Measurements from ENCODE around the gene WDR11.

The WDR11 gene

DNA sequence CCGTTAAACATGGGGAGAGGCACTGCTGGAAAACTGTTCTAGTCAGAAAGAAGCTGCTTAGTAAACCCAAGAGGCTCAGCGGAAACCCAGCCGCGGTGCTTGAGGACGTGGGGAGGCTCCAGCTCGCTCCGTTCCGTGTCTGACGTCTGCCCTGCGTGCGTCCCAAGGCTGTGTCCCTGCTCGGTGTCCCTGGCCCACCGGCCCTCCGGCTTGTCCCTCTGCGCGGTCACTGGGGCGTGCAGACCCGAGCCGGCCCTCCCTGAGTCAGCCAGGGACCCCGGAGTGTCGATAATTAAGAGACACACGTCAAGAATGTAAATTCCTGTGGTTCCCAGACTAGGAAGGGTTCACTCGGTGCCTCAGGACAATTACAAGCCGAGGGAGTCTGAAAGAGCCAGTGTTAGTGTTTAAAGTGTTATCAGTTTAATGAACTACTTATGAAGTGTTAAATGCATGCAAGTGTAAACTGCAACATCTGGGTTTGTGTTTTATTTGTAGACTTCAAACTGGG lies 98.9 kb downstream of the WDR11 start:
- Histone ChIP-seq H3K27me3 (ENCODE audit: control insufficient read depth in 5 of 5, insufficient read depth in 4 of 5, low read length in 5 of 5) (peaks cover 7 to 18% (median 14%) of the 10 kb centered on the region in 5 donors), H3K4me3 (ENCODE audit: low read depth in 1 of 5, low read length in 5 of 5) (peak overlapping the region in 3 of 5 donors; percentile 54 to 66 (median 61)), H3K27ac (ENCODE audit: low read depth, low read length) (no peak overlapping the region), H3K9me3 (ENCODE audit: control insufficient read depth in 5 of 5, low read length in 5 of 5) (peaks cover 8 to 18% (median 15%) of the 10 kb centered on the region in 5 donors), H3K9ac (ENCODE audit: low read length in 5 of 5) (no peak overlapping the region), H3K4me1 (ENCODE audit: control insufficient read depth in 5 of 5, insufficient read depth in 5 of 5, low read length in 5 of 5) (peaks cover 2 to 21% (median 13%) of the 10 kb centered on the region in 5 donors), H3K36me3 (ENCODE audit: control insufficient read depth in 5 of 5, insufficient read depth in 5 of 5, low read length in 5 of 5) (no peaks in the 10 kb centered on the region)

- Histone ChIP-seq H3K27me3 (ENCODE audit: control insufficient read depth in 5 of 5, insufficient read depth in 4 of 5, low read length in 5 of 5) (peaks cover 7 to 18% (median 14%) of the 10 kb centered on the region in 5 donors), H3K27ac (ENCODE audit: low read depth, low read length) (no peak overlapping the region)
Observed at GRCh38 chr10:120951288-120951687, 100.1 kb downstream of the WDR11 start.

GRCh38 chr10:120953897-120954296 lies 102.7 kb downstream of the WDR11 start:
- H3K9me3 ChIP-seq (ENCODE audit: control insufficient read depth in 5 of 5, low read length in 5 of 5): peaks cover 8 to 18% (median 15%) of the 10 kb centered on the region in 5 donors
- no peak overlapping the region for H3K9ac ChIP-seq (ENCODE audit: low read length in 5 of 5)
- H3K27ac ChIP-seq (ENCODE audit: low read depth, low read length): no peak overlapping the region
- H3K36me3 ChIP-seq (ENCODE audit: control insufficient read depth in 5 of 5, insufficient read depth in 5 of 5, low read length in 5 of 5): no peaks in the 10 kb centered on the region
- H3K27me3 ChIP-seq (ENCODE audit: control insufficient read depth in 5 of 5, insufficient read depth in 4 of 5, low read length in 5 of 5): peaks cover 7 to 18% (median 14%) of the 10 kb centered on the region in 5 donors
- H3K4me1 ChIP-seq (ENCODE audit: control insufficient read depth in 5 of 5, insufficient read depth in 5 of 5, low read length in 5 of 5): peaks cover 2 to 13% (median 13%) of the 10 kb centered on the region in 5 donors
- H3K4me3 ChIP-seq (ENCODE audit: low read depth in 1 of 5, low read length in 5 of 5): no peak overlapping the region

More at GRCh38 chr10:120951288-120951687, 100.1 kb downstream of the WDR11 start:
- H3K36me3 ChIP-seq (ENCODE audit: control insufficient read depth in 5 of 5, insufficient read depth in 5 of 5, low read length in 5 of 5): no peaks in the 10 kb centered on the region
- H3K4me3 ChIP-seq (ENCODE audit: low read depth in 1 of 5, low read length in 5 of 5): no peak overlapping the region
- H3K9me3 ChIP-seq (ENCODE audit: control insufficient read depth in 5 of 5, low read length in 5 of 5): peaks cover 8 to 18% (median 15%) of the 10 kb centered on the region in 5 donors
- no peak overlapping the region for H3K9ac ChIP-seq (ENCODE audit: low read length in 5 of 5)
- peaks cover 2 to 15% (median 13%) of the 10 kb centered on the region in 5 donors for H3K4me1 ChIP-seq (ENCODE audit: control insufficient read depth in 5 of 5, insufficient read depth in 5 of 5, low read length in 5 of 5)

Measured in subcutaneous abdominal adipose tissue (tissue), 5 donors.